IPS DF 6.9 (cell line): ENCODE data around the gene ELL.

ENCODE experiments used
- DNase-seq: peaks from one replicate; pipeline ENCODE4 v3.0.0-alpha.2; 2013; ENCODE audit warnings: low read depth, low spot score
- H3K27ac ChIP-seq: one replicate; pipeline ENCODE4 v1.5.1; 2013; ENCODE audit warnings: low read length, control low read depth
- H3K27me3 ChIP-seq: 2 replicates; pipeline ENCODE4 v1.6.1; 2013; ENCODE audit warnings: mild to moderate bottlenecking, low read length; ENCODE audit not compliant: control insufficient read depth, insufficient read depth
- H3K36me3 ChIP-seq: 2 replicates; pipeline ENCODE4 v1.6.1; 2013; ENCODE audit warnings: low read length; ENCODE audit not compliant: control insufficient read depth, insufficient read depth
- H3K4me1 ChIP-seq: 2 replicates; pipeline ENCODE4 v1.6.1; 2013; ENCODE audit warnings: low read length; ENCODE audit not compliant: control insufficient read depth, insufficient read depth
- H3K4me3 ChIP-seq: 2 replicates; pipeline ENCODE4 v1.5.1; 2013; ENCODE audit warnings: mild to moderate bottlenecking, low read length
- H3K9me3 ChIP-seq: 2 replicates; pipeline ENCODE4 v1.6.1; 2013; ENCODE audit warnings: low read length, inconsistent platforms; ENCODE audit not compliant: control insufficient read depth, insufficient read depth
- WGBS: extraction: QIAGEN DNeasy Blood & Tissue Kit; methylation state at CpG from one replicate; pipeline ENCODE4 v1.1.7; 2013; ENCODE audit warnings: mixed read lengths, missing lambda C conversion rate; ENCODE audit not compliant: insufficient read length, insufficient coverage; 5-methylcytosine and 5-hydroxymethylcytosine counted together

ELL gene

DNA sequence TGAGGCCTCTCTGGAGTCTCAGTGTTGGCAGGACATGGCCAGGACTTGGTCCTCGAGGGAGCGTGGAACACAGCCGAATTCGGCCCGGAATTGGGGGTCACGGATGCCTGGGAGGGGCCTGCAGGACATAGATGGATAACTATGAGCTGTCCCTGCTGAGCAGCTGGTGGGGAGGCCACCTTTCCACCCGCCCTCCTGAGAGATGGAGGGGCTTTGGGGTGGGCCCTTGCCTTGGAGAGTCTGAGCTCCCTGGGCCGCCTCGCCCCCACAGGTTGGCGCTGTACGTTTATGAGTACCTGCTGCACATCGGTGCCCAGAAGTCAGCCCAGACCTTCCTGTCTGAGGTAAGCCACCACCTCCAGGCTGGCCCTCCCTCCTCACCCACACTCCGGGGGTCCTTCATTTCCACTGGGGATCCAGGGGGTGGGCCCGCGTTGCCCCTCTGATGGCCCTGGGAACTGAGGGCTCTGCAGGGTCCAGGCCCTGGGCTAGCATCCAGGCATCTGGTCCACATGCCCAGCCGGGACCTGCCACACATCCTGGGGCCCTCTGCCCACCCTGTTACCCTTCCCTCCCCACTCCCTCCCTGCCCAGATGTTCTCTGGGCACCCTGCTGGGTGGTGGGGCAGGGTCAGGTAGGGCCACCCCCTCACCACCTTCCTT is 94.7 kb downstream of the ELL start:
- H3K27me3 ChIP-seq, result no peaks in the 10 kb centered on the region
- H3K27ac ChIP-seq, result no peak overlapping the region
- WGBS, result no CpG with 5 or more reads among the region's 16 CpGs
- H3K4me1 ChIP-seq, result peaks cover 11% of the 10 kb centered on the region
- no peak overlapping the region for H3K4me3 ChIP-seq
- H3K36me3 ChIP-seq, result no peaks in the 10 kb centered on the region; the same call in 1 of the 2 replicates
- no peaks in the 10 kb centered on the region for H3K9me3 ChIP-seq
- no peak for DNase-seq

DNA sequence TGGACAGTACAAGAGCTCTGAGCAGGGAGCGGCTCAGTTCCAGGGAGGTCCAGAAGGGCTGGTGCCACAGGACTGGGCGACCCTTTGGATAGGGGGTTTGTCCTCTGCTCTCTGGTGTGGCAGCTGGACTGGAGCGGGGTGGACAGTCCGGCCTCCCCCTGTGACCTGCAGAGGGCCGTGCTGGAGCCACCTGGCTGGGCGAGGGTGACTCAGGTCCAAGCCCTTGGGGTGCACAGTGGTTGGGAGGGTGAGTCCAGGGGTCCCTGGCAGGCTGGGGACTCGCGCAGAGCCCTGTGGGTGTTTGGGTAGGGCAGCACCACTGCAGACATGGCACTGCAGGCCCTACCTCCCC is 95.5 kb downstream of the ELL start:
- no peaks in the 10 kb centered on the region; the same call in 1 of the 2 replicates for H3K36me3 ChIP-seq
- no peak for DNase-seq
- H3K4me3 ChIP-seq, result no peak overlapping the region
- H3K9me3 ChIP-seq, result no peaks in the 10 kb centered on the region
- WGBS, result no CpG with 5 or more reads among the region's 8 CpGs
- H3K27me3 ChIP-seq, result no peaks in the 10 kb centered on the region
- no peak overlapping the region for H3K27ac ChIP-seq
- H3K4me1 ChIP-seq, result peaks cover 9% of the 10 kb centered on the region

DNA sequence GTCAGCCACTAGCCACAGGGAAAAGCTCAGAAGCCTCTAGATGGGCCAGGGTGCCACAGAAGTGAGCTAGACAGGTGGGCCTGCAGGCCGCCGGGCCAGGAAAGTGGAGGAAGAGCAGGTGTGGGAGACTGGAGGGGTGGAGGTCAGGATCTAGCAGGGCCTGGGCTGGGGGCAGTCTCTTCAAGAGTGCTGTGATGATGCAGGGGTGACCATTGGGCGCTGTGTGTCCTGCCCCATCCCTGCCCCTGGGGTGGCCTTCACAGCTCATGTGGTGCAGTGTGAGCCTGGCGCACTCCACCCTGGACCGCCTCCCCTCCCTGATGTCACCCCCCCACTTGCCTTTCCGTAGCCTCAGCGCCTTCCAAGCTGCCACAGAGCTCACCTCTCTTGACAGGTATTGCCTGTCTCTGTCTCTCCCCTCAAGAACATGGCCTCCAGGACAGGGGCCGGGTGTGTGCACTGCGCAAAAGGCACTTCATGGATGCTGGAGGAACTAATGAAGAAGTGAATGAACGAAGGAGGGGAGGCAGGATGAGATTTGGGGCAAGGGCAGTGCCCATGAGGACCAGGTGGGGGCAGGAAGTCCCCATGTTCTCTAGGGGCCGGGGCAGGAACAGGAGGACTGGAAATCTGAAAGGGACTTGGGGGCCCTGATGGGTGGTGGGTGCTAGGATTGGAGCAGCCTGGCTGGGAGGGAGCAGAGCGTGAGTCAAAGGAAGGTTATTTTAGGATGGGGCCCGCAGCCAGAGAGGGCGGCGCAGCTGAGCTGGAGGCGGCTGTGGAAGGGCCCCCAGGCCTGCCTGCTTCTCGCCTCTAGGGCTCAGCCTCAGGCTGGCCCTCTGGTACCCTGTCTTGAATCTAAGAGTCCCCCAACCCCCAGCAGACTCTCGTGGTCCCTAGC is 96.1 kb downstream of the ELL start:
- no peak overlapping the region for H3K27ac ChIP-seq

DNA sequence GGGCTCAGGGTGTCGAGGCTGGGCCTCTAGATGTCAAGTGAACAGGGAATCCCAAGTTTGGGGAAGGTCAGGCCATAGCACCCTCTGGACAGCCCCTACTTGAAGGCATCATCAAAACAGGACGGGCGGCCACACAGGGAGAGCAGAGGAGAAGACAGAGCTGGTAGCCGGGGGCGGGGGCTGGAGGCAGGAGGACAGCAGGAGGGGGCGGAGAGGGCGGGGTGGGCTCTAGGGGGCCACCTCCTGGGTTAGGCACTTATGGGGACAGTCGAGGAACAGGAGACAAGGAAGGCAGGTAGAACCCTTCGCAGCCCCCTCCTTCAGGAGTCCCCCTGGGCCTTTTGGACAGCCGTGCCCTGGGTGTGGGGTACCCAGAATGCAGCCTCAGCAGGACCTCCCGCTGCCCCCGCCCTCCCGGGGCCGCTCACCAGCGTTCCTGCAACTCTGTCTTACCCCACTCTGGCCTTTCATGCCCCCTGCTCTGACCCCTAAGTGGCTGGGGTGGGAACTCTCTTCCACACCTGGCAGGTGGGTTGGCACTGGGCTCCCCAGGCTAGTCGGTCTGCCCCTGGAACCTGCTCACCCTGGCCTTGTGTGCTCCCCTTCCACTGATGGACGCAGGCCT is 96.9 kb downstream of the ELL start:
- H3K27ac ChIP-seq, result no peak overlapping the region
- H3K9me3 ChIP-seq, result no peaks in the 10 kb centered on the region
- H3K36me3 ChIP-seq, result no peaks in the 10 kb centered on the region
- H3K4me1 ChIP-seq, result peaks cover 5% of the 10 kb centered on the region
- H3K27me3 ChIP-seq, result no peaks in the 10 kb centered on the region
- DNase-seq, result no peak
- no peak overlapping the region for H3K4me3 ChIP-seq
- no CpG with 5 or more reads among the region's 17 CpGs for WGBS

More for the DNA sequence above, 96.1 kb downstream of the ELL start:
- Histone ChIP-seq H3K36me3 (no peaks in the 10 kb centered on the region; the same call in 1 of the 2 replicates), H3K9me3 (no peaks in the 10 kb centered on the region), H3K4me3 (no peak overlapping the region), H3K4me1 (peaks cover 6% of the 10 kb centered on the region), H3K27me3 (no peaks in the 10 kb centered on the region)
- no peak for DNase-seq
- no CpG with 5 or more reads among the region's 18 CpGs for WGBS

DNA sequence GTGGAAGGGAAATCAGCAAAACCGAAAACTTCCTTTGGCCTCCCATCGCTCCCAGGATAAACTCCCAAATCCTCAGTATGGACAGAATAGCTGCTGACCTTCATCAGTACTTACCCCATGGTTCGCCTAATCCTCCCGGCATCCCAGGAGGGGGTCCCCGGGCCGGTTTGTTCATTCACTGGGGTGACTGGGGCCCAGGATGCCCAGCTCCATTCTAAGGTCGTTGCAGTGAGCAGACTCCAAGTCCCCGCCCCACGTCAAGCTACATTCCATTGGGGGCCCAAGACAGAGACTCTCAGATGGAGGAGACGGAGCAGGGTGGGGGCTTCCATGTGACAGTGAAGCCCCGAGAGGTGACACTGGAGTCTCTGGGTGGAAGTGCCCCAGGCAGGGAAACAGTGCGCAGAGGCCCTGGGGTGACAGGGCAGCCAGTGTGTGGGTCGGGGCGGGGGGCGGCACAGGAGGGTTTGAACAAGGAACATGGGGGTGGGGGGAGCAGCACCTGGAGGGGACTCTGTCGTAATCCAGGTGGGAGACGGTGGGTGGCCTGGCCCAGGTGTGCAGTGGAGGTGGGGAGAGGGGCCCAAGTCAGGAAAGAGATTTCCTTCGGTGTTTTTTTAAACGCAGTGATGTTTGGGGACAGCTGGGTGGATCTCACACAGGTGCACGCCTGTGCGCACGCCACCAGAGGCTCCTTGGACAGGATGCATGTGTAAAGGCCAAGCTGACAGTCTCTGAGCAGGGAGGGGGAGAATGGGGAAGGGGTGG is 97.6 kb downstream of the ELL start:
- no CpG with 5 or more reads among the region's 22 CpGs for WGBS
- Histone ChIP-seq H3K36me3 (no peaks in the 10 kb centered on the region), H3K27ac (no peak overlapping the region), H3K4me3 (no peak overlapping the region), H3K27me3 (no peaks in the 10 kb centered on the region), H3K9me3 (no peaks in the 10 kb centered on the region), H3K4me1 (peaks cover 2% of the 10 kb centered on the region)
- no peak for DNase-seq

DNA sequence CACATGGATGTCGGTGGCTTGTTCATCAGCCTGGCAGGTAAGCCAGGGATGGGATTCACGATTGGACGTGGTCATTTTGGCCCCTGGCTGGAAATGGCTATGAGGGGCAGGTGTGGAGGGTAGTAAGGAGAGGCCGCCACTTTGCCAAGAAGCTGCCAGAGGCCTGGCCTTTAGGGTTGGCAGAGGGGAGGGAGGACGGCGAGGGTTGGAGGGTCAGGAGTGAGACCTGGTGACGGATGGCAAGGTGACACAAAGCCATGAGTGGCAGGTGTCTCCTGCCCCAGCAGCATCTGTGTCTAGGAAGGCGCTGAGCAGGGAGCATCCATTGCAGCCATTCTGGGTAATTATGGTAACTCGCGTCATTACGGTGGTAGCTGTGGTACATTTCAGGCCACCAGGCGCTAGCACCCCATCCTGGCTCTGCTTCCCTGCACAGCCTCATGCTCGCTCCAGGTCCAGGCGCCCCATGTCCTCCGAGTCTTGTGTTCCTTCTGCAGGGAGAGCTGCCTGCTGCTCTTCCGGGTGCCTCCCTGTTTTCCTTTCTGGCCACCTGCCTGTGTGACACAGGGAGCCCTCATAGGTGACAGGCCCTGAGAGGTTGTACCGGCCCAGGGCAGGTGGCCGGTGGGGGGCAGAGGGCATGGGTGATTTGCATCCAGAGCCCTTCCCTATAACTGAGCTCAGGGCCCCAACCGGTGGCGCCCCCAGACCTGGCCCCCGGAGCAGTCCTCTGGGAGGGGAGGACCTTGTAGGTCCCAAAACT is 98.4 kb downstream of the ELL start:
- no peak overlapping the region for H3K4me3 ChIP-seq
- H3K9me3 ChIP-seq, result no peaks in the 10 kb centered on the region
- H3K27me3 ChIP-seq, result peaks cover 2% of the 10 kb centered on the region; the same call in 1 of the 2 replicates
- H3K36me3 ChIP-seq, result no peaks in the 10 kb centered on the region
- no peak overlapping the region for H3K27ac ChIP-seq
- WGBS, result no CpG with 5 or more reads among the region's 21 CpGs
- no peak for DNase-seq
- peaks cover 7% of the 10 kb centered on the region for H3K4me1 ChIP-seq

DNA sequence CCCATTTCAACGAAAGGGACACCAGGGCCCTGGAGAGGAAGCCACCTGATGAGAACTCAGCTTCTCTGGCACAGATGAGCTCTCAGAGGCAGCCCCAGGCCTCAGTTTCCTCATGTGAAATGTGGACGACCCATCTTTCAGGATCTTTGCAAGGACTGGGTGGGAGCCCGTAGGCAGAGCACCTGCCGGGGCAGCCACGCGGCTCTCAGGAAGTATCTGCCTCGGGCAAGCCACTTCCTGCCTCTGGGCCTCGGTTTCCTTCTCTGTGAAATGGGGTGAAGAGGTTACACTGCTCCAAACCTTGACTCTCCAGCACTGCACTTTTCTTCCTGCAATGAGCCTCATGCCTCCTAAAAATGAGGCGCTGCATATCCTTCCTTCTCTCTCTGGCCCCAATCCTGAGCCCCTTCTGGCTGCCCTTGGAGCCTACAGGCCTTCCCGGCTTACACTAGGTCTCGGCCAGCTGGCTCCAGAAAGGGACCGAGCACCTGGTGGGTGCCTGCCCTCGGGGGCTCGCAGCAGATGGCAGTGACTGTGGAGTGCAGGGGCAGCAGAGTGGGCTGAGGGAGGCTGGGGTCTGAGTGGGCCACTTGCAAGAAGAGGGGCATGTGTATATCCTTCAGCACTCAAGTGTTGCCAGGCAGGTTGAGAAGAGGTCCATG is 99.2 kb downstream of the ELL start:
- H3K4me3 ChIP-seq, result no peak overlapping the region
- no peaks in the 10 kb centered on the region for H3K36me3 ChIP-seq
- no CpG with 5 or more reads among the region's 14 CpGs for WGBS
- peaks cover 2% of the 10 kb centered on the region; the same call in 1 of the 2 replicates for H3K27me3 ChIP-seq
- no peak overlapping the region for H3K27ac ChIP-seq
- H3K9me3 ChIP-seq, result no peaks in the 10 kb centered on the region
- no peak for DNase-seq
- H3K4me1 ChIP-seq, result peaks cover 11% of the 10 kb centered on the region

DNA sequence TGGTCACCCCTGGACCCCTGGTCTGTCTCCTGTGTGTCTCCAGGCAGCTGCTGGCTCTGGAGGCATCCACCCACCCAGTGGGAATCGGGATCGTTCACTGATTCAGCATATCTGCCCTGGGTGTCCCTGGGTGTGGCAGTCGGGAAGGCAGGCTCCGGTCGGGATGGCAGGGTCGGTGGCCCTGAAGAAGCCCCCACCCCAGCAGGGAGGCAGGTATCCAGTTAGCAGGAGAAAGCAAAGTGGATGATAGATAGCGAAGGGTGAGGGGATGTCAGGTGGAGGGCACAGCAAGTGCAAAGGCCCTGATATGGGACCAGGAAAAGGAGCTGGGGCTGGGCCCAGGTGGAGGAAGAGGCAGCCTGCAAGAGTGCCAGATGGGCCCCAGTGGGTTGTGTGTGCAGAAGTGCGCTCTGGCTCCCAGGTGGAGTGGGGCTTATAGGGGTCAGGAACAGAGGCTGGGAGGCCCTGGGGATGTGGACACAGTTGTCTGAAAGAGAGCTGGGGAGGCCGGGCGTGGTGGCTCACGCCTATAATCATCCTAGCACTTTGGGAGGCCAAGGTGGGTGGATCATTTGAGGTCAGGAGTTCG is 100.4 kb downstream of the ELL start:
- Histone ChIP-seq H3K4me3 (no peak overlapping the region), H3K27me3 (peaks cover 2% of the 10 kb centered on the region; the same call in 1 of the 2 replicates), H3K4me1 (peaks cover 11% of the 10 kb centered on the region), H3K36me3 (no peaks in the 10 kb centered on the region), H3K27ac (no peak overlapping the region), H3K9me3 (no peaks in the 10 kb centered on the region)
- DNase-seq, result no peak
- WGBS, result no CpG with 5 or more reads among the region's 12 CpGs

DNA sequence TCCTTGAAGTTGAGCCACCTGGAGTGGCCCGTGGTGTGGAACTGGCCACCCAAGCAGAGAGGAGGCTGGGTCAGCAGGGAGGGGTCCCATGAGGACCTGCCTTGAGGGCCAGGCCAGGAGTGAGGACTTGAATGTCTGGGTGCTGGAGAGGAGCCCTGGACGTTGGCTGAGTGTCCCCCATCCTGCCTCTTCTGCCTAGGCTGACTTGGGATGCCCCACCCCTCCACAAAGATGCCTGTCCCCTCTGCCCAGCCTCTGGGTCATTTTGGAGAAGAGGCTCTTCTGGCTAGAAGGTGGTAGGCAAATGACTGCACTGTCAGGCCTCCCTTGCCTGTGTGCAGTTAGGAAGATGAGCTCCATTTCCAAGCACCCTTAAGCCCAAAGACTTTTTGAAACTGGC is 100.9 kb downstream of the ELL start:
- Histone ChIP-seq H3K4me1 (peaks cover 11% of the 10 kb centered on the region), H3K27me3 (peaks cover 2% of the 10 kb centered on the region; the same call in 1 of the 2 replicates), H3K9me3 (no peaks in the 10 kb centered on the region), H3K4me3 (no peak overlapping the region), H3K36me3 (no peaks in the 10 kb centered on the region), H3K27ac (no peak overlapping the region)
- WGBS, result no CpG with 5 or more reads among the region's 2 CpGs
- DNase-seq, result no peak
